ENCODE measurements around the gene VMAC. TPM values are rescaled to one million over a fixed set of nuclear protein-coding genes. Genes with fewer than 3 reads are reported as not detected.

Gene VMAC
- total RNA-seq, 1 experiment from 2014 or later, result 4.3 TPM

DNA sequence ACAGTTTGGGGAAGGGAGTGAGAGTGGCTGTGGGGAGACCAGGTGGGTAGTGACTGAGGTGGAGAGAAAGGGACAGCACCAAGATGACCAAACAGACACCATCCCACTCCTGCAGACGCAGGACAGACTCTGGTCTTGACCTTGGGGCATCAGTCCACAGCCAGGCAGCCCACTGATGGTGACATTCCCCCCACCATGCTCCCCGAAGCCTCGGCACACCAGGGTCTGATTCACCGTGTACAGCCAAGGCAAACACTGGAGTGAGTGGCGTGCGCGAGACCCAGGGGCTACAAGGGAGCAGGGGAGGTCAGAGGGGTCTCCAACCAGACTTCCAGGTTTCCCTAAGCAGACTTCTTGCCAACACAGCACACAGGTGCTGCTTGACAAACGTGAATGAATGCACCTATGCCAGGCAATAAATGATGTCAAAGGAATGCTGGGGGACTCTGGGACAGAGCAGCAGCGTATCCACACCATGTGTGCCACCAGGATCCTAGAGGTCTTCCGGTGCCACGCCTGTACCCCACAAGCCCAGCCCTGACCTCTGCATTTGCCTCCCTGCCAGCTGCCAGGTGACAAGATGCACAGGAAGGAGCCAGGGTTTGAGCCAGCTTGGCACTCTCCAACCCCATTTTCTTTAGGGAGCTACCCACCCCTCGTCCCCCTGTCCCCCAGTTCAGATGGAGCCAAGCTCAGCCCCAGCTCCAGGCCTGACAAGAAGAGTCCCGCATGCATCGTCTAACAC, 54.8 kb downstream of the VMAC start:
- peaks cover 28% of the 10 kb centered on the region for H3K4me1 Mint-ChIP-seq (ENCODE audit: low read depth, unreplicated experiment)
- H3K27ac Mint-ChIP-seq (ENCODE audit: unreplicated experiment), result no peak overlapping the region
- CTCF ChIA-PET, result no interaction called here
- no peak overlapping the region for H3K4me3 Mint-ChIP-seq (ENCODE audit: low read depth, unreplicated experiment)
- TF ChIP-seq, protein P1, sequence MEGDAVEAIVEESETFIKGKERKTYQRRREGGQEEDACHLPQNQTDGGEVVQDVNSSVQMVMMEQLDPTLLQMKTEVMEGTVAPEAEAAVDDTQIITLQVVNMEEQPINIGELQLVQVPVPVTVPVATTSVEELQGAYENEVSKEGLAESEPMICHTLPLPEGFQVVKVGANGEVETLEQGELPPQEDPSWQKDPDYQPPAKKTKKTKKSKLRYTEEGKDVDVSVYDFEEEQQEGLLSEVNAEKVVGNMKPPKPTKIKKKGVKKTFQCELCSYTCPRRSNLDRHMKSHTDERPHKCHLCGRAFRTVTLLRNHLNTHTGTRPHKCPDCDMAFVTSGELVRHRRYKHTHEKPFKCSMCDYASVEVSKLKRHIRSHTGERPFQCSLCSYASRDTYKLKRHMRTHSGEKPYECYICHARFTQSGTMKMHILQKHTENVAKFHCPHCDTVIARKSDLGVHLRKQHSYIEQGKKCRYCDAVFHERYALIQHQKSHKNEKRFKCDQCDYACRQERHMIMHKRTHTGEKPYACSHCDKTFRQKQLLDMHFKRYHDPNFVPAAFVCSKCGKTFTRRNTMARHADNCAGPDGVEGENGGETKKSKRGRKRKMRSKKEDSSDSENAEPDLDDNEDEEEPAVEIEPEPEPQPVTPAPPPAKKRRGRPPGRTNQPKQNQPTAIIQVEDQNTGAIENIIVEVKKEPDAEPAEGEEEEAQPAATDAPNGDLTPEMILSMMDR (IDR thresholded peaks at IDR 0.05; ENCODE audit: unreplicated experiment), result no peak
- intact Hi-C loops (cut with micrococcal nuclease; ENCODE audit: unreplicated experiment), result no loop called here
- DNase-seq, result no peak
- H3K9me3 Mint-ChIP-seq (ENCODE audit: low read depth, unreplicated experiment), result no peaks in the 10 kb centered on the region
- no peaks in the 10 kb centered on the region for H3K27me3 Mint-ChIP-seq (ENCODE audit: unreplicated experiment)
- BruUV-seq (replicated peaks), result no TSS peak
- H3K36me3 Mint-ChIP-seq (ENCODE audit: insufficient read depth, unreplicated experiment), result peaks cover 6% of the 10 kb centered on the region

Other genes starting within 250 kb of the VMAC start
- 37.1 and 37.9 TPM in 2 replicates for gene MICOS13, start 224.4 kb upstream of the VMAC start, total RNA-seq (2022)
- gene HSD11B1L, start 223.8 kb upstream of the VMAC start, total RNA-seq (2022), result 2.3 and 3.0 TPM in 2 replicates
- 497 and 516 TPM in 2 replicates for gene RPL36, start 214.6 kb upstream of the VMAC start, total RNA-seq (2022)
- 92.8 and 101 TPM in 2 replicates for gene LONP1, start 184.7 kb upstream of the VMAC start, total RNA-seq (2022)
- not detected in 2 replicates for gene CATSPERD, start 184.2 kb upstream of the VMAC start, total RNA-seq (2022)
- gene PRR22, start 120.1 kb upstream of the VMAC start, total RNA-seq (2022), result 6.3 TPM in 2 replicates
- gene DUS3L, start 113.7 kb upstream of the VMAC start, total RNA-seq (2022), result 33.2 and 35.5 TPM in 2 replicates
- gene NRTN, start 99.8 kb upstream of the VMAC start, total RNA-seq (2022), result 3.9 and 5.4 TPM in 2 replicates
- 1.8 and 2.8 TPM in 2 replicates for gene FUT6, start 65.2 kb upstream of the VMAC start, total RNA-seq (2022)
- 15.6 and 18.6 TPM in 2 replicates for gene FUT3, start 53.4 kb upstream of the VMAC start, total RNA-seq (2022)
- gene FUT5, start 34.3 kb upstream of the VMAC start, total RNA-seq (2022), result not detected in 2 replicates
- 133 and 143 TPM in 2 replicates for gene NDUFA11, start 1.1 kb upstream of the VMAC start, total RNA-seq (2022)
- gene CAPS, start 9.4 kb downstream of the VMAC start, total RNA-seq (2022), result 39.9 and 45.7 TPM in 2 replicates
- gene RANBP3, start 73.3 kb downstream of the VMAC start, total RNA-seq (2022), result 57.0 and 58.4 TPM in 2 replicates
- 9.3 and 13.7 TPM in 2 replicates for gene RFX2, start 205.6 kb downstream of the VMAC start, total RNA-seq (2022)
- gene ACSBG2, start 230.8 kb downstream of the VMAC start, total RNA-seq (2022), result not detected in 2 replicates

Data from Calu3 (cell line).